ENCODE data around the gene ZBTB38. TPM values are rescaled to one million over a fixed set of nuclear protein-coding genes. Genes with fewer than 3 reads are reported as not detected.
A peak's percentile ranks its signal among the peaks of the same experiment; 100 is the strongest.

Gene ZBTB38
- total and polyA plus RNA-seq, 2 of the 13 experiments (the other 11 are each of a cell fraction or from before 2014, with no cell fraction given): 26.8 to 51.7 TPM

DNA sequence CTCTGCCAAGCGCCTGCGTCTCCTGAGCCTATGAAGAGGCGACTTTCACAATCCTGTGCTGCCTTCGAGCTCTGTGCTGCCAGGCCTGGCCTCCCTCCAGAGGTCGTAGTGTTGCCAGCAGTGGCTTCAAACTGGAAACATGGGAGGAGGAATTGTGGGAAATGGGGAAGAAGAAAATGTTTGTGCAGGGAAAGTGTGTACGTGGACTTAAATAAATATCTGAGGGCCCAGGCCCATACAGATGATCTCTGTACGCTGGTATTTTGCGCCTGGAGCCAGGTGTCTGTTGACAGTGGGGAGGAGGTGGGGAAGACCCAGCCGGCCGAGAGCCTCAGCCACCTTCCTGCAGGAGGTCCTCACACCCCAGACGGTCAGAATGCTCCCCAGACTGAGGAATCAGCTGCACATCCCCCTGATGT lies 44.6 kb downstream of the ZBTB38 start (continued):
- peak; percentile 75 for TF ChIP-seq JUN (CRISPR knock-in tag; IDR thresholded peaks at IDR 0.05)
- TF ChIP-seq NR1H2 (CRISPR knock-in tag; IDR thresholded peaks at IDR 0.05; ENCODE audit: borderline replicate concordance, low read depth): no peak
- TF ChIP-seq, protein P1, sequence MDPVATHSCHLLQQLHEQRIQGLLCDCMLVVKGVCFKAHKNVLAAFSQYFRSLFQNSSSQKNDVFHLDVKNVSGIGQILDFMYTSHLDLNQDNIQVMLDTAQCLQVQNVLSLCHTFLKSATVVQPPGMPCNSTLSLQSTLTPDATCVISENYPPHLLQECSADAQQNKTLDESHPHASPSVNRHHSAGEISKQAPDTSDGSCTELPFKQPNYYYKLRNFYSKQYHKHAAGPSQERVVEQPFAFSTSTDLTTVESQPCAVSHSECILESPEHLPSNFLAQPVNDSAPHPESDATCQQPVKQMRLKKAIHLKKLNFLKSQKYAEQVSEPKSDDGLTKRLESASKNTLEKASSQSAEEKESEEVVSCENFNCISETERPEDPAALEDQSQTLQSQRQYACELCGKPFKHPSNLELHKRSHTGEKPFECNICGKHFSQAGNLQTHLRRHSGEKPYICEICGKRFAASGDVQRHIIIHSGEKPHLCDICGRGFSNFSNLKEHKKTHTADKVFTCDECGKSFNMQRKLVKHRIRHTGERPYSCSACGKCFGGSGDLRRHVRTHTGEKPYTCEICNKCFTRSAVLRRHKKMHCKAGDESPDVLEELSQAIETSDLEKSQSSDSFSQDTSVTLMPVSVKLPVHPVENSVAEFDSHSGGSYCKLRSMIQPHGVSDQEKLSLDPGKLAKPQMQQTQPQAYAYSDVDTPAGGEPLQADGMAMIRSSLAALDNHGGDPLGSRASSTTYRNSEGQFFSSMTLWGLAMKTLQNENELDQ (CRISPR knock-in tag; IDR thresholded peaks at IDR 0.05; ENCODE audit: borderline replicate concordance): no peak
- TF ChIP-seq ZSCAN31 (CRISPR knock-in tag; IDR thresholded peaks at IDR 0.05; ENCODE audit: low read depth): no peak
- peak; percentile 52 for TF ChIP-seq XRCC5 (optimal IDR thresholded peaks at IDR 0.05; ENCODE audit: low read length)
- TF ChIP-seq RBM39 (IDR thresholded peaks at IDR 0.05; ENCODE audit: low read depth, low read length, poor library complexity, severe bottlenecking): no peak
- TF ChIP-seq HIVEP1 (CRISPR knock-in tag; IDR thresholded peaks at IDR 0.05): peak; percentile 69; the same call in 1 of the 2 replicates
- no peak for TF ChIP-seq SNRNP70 (IDR thresholded peaks at IDR 0.05; ENCODE audit: low read depth, low read length)
- no peak for TF ChIP-seq ZNF251 (CRISPR knock-in tag; IDR thresholded peaks at IDR 0.05)
- TF ChIP-seq, protein P2, sequence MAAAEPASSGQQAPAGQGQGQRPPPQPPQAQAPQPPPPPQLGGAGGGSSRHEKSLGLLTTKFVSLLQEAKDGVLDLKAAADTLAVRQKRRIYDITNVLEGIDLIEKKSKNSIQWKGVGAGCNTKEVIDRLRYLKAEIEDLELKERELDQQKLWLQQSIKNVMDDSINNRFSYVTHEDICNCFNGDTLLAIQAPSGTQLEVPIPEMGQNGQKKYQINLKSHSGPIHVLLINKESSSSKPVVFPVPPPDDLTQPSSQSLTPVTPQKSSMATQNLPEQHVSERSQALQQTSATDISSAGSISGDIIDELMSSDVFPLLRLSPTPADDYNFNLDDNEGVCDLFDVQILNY (CRISPR knock-in tag; conservative IDR thresholded peaks at IDR 0.05): no peak
- TF ChIP-seq, protein P3, sequence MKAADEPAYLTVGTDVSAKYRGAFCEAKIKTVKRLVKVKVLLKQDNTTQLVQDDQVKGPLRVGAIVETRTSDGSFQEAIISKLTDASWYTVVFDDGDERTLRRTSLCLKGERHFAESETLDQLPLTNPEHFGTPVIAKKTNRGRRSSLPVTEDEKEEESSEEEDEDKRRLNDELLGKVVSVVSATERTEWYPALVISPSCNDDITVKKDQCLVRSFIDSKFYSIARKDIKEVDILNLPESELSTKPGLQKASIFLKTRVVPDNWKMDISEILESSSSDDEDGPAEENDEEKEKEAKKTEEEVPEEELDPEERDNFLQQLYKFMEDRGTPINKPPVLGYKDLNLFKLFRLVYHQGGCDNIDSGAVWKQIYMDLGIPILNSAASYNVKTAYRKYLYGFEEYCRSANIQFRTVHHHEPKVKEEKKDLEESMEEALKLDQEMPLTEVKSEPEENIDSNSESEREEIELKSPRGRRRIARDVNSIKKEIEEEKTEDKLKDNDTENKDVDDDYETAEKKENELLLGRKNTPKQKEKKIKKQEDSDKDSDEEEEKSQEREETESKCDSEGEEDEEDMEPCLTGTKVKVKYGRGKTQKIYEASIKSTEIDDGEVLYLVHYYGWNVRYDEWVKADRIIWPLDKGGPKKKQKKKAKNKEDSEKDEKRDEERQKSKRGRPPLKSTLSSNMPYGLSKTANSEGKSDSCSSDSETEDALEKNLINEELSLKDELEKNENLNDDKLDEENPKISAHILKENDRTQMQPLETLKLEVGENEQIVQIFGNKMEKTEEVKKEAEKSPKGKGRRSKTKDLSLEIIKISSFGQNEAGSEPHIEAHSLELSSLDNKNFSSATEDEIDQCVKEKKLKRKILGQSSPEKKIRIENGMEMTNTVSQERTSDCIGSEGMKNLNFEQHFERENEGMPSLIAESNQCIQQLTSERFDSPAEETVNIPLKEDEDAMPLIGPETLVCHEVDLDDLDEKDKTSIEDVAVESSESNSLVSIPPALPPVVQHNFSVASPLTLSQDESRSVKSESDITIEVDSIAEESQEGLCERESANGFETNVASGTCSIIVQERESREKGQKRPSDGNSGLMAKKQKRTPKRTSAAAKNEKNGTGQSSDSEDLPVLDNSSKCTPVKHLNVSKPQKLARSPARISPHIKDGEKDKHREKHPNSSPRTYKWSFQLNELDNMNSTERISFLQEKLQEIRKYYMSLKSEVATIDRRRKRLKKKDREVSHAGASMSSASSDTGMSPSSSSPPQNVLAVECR (CRISPR knock-in tag; IDR thresholded peaks at IDR 0.05; ENCODE audit: borderline replicate concordance): peak; percentile 52; the same call in 1 of the 2 replicates
- peak; percentile 79; the same call in 1 of the 2 replicates for TF ChIP-seq HMG20A (CRISPR knock-in tag; IDR thresholded peaks at IDR 0.05; ENCODE audit: borderline replicate concordance)
- TF ChIP-seq, protein P4, sequence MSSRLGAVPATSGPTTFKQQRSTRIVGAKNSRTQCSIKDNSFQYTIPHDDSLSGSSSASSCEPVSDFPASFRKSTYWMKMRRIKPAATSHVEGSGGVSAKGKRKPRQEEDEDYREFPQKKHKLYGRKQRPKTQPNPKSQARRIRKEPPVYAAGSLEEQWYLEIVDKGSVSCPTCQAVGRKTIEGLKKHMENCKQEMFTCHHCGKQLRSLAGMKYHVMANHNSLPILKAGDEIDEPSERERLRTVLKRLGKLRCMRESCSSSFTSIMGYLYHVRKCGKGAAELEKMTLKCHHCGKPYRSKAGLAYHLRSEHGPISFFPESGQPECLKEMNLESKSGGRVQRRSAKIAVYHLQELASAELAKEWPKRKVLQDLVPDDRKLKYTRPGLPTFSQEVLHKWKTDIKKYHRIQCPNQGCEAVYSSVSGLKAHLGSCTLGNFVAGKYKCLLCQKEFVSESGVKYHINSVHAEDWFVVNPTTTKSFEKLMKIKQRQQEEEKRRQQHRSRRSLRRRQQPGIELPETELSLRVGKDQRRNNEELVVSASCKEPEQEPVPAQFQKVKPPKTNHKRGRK (CRISPR knock-in tag; IDR thresholded peaks at IDR 0.05): no peak
- TF ChIP-seq ATF7-NPFF (CRISPR knock-in tag; IDR thresholded peaks at IDR 0.05; ENCODE audit: low read depth): peak; percentile 73; the same call in 1 of the 2 replicates
- no peak for TF ChIP-seq PAWR (CRISPR knock-in tag; IDR thresholded peaks at IDR 0.05; ENCODE audit: borderline replicate concordance)
- no peak for TF ChIP-seq ZNF777 (CRISPR knock-in tag; IDR thresholded peaks at IDR 0.05)
- TF ChIP-seq ZFP90 (CRISPR knock-in tag; IDR thresholded peaks at IDR 0.05; ENCODE audit: borderline replicate concordance): peak; percentile 42; the same call in 1 of the 2 replicates
- TF ChIP-seq ZBTB7B (CRISPR knock-in tag; IDR thresholded peaks at IDR 0.05): 0 out of 2 replicates have a peak, but pooled peaks have one; percentile 65
- TF ChIP-seq, protein P5, sequence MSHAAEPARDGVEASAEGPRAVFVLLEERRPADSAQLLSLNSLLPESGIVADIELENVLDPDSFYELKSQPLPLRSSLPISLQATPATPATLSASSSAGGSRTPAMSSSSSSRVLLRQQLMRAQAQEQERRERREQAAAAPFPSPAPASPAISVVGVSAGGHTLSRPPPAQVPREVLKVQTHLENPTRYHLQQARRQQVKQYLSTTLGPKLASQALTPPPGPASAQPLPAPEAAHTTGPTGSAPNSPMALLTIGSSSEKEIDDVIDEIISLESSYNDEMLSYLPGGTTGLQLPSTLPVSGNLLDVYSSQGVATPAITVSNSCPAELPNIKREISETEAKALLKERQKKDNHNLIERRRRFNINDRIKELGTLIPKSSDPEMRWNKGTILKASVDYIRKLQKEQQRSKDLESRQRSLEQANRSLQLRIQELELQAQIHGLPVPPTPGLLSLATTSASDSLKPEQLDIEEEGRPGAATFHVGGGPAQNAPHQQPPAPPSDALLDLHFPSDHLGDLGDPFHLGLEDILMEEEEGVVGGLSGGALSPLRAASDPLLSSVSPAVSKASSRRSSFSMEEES (CRISPR knock-in tag; IDR thresholded peaks at IDR 0.05): peak; percentile 16; the same call in 1 of the 2 replicates

All from HepG2 (cell line).